Ovary (tissue), 3 donors: Measurements from ENCODE around the gene ITPR2.

ENCODE experiments used
- CTCF ChIP-seq, 3 donors: fragments of 450-650 bp in 2 of 3; fragments of 200-600 bp in 1 of 3; IDR thresholded peaks; one replicate each; pipeline versions ENCODE4 v1.5.1 to v1.8.0; 2016 to 2022; ENCODE audit warnings: antibody characterized with exemption in 3 of 3, mild to moderate bottlenecking in 1 of 3
- EP300 ChIP-seq: sonication (generic); formaldehyde crosslinking; IDR thresholded peaks from one replicate; pipeline ENCODE4 v1.6.1; 2017; ENCODE audit warnings: antibody characterized with exemption
- POLR2A ChIP-seq: fragments of 450-650 bp; IDR thresholded peaks from one replicate; pipeline ENCODE4 v1.6.1; 2017; ENCODE audit warnings: antibody characterized with exemption, mild to moderate bottlenecking, moderate library complexity
- donor health status: DM: no; HTN: no; CAD: no.

- no peak for TF ChIP-seq CTCF (IDR thresholded peaks at IDR 0.05)
- no peak for TF ChIP-seq EP300
- no peak for TF ChIP-seq POLR2A
Measured at GRCh38 chr12:26648066-26648465, 184.9 kb downstream of the ITPR2 start.
